Measurements from ENCODE around the gene SLC25A6. TPM values are rescaled to one million over a fixed set of nuclear protein-coding genes. Genes with fewer than 3 reads are reported as not detected.

The SLC25A6 gene
- total and polyA plus RNA-seq, 10 of the 15 experiments (the other 5 are each of a cell fraction or from before 2014, with no cell fraction given), result 61.9 to 642 (median 322) TPM

- H3K27me3 ChIP-seq (replicated peaks in 1 of 2; ENCODE audit: control insufficient read depth in 2 of 2, insufficient read depth in 2 of 2, low read length in 1 of 2), result no peaks in the 10 kb centered on the region
- H4K20me1 ChIP-seq (ENCODE audit: control insufficient read depth, insufficient read depth), result no peaks in the 10 kb centered on the region
- TF ChIP-seq FOS (IDR thresholded peaks at IDR 0.05; ENCODE audit: borderline replicate concordance, extremely low read depth, insufficient read length) (no peak), CREB1 (IDR thresholded peaks at IDR 0.05; ENCODE audit: low read depth) (0 out of 2 replicates have a peak, but pooled peaks have one; percentile 6), POU2F2 (IDR thresholded peaks at IDR 0.05; ENCODE audit: borderline replicate concordance, low read depth, low read length) (peak; percentile 51; the same call in 1 of the 3 replicates), POLR2AphosphoS5 (IDR thresholded peaks at IDR 0.05; ENCODE audit: low read length) (peak; percentile 46; the same call in 1 of the 2 replicates), BRCA1 (IDR thresholded peaks at IDR 0.05; ENCODE audit: low read depth, low read length) (no peak), POLR2A (IDR thresholded peaks at IDR 0.05; ENCODE audit: low read depth, low read length) (peak; percentile 65)
- H3K9ac ChIP-seq (ENCODE audit: control insufficient read depth, insufficient read depth, low read length), result no peak overlapping the region
- in situ Hi-C loops (cut with MboI) (no loop called here), intact Hi-C loops (cut with micrococcal nuclease; ENCODE audit: unreplicated experiment) (no loop called here)
- RAD21 ChIA-PET (ENCODE audit: unreplicated experiment), result no interaction called here
- no peaks in the 10 kb centered on the region for H3K79me2 ChIP-seq (ENCODE audit: control insufficient read depth, insufficient read depth, low read length)
- H3K9me3 ChIP-seq (replicated peaks; ENCODE audit: control insufficient read depth, insufficient read depth, low read length), result no peaks in the 10 kb centered on the region
- no peak overlapping the region for H2AFZ ChIP-seq (ENCODE audit: control insufficient read depth, low read depth, low read length)
- SMC1A ChIA-PET (ENCODE audit: uncharacterized antibody, unreplicated experiment), result no interaction called here
- POLR2A ChIA-PET, result no interaction called here
- no TSS peak for BruUV-seq (replicated peaks)
- FAIRE-seq (no peak), DNase-seq (ENCODE audit: low read depth, low spot score) (no peak), ATAC-seq (no peak; the same call in 1 of the 3 replicates)
- no peak overlapping the region for H3K4me3 ChIP-seq
- WGBS (ENCODE audit: insufficient coverage, insufficient replicate concordance, low lambda C conversion rate, missing lambda C conversion rate), result 59% methylated on average over 19 of the region's 20 CpGs
- H3K4me1 ChIP-seq (ENCODE audit: control insufficient read depth, insufficient read depth, low read length), result no peaks in the 10 kb centered on the region
- no peak overlapping the region for H3K27ac ChIP-seq (ENCODE audit: control insufficient read depth, insufficient read depth)
- CTCF ChIA-PET, result no interaction called here
- peaks cover 13 to 16% of the 10 kb centered on the region in 2 experiments for H3K36me3 ChIP-seq (ENCODE audit: control insufficient read depth in 2 of 2, insufficient read depth in 2 of 2, low read length in 1 of 2)
- no peak overlapping the region for H3K4me2 ChIP-seq (ENCODE audit: control insufficient read depth, insufficient read depth)
Measured at GRCh38 chrX:1380672-1381233, 11.2 kb downstream of the SLC25A6 start.

GRCh38 chrX:1378306-1378759 is 13.6 kb downstream of the SLC25A6 start:
- peaks cover under 1 to 4% of the 10 kb centered on the region in 2 experiments; a peak in 3 of 4 replicates for H3K36me3 ChIP-seq (ENCODE audit: control insufficient read depth in 2 of 2, insufficient read depth in 2 of 2, low read length in 1 of 2)
- ChIA-PET POLR2A (no interaction called here), RAD21 (ENCODE audit: unreplicated experiment) (no interaction called here), CTCF (no interaction called here), SMC1A (ENCODE audit: uncharacterized antibody, unreplicated experiment) (no interaction called here)
- no peaks in the 10 kb centered on the region for H3K4me1 ChIP-seq (ENCODE audit: control insufficient read depth, insufficient read depth, low read length)
- DNase-seq (ENCODE audit: low read depth, low spot score) (no peak), ATAC-seq (no peak), FAIRE-seq (no peak)
- 90% methylated on average over 22 of the region's 24 CpGs for WGBS (ENCODE audit: insufficient coverage, insufficient replicate concordance, low lambda C conversion rate, missing lambda C conversion rate)
- H4K20me1 ChIP-seq (ENCODE audit: control insufficient read depth, insufficient read depth), result no peaks in the 10 kb centered on the region
- no peak overlapping the region for H3K4me3 ChIP-seq
- BruUV-seq (replicated peaks), result no TSS peak
- no peaks in the 10 kb centered on the region for H3K79me2 ChIP-seq (ENCODE audit: control insufficient read depth, insufficient read depth, low read length)
- H3K27me3 ChIP-seq (replicated peaks in 1 of 2; ENCODE audit: control insufficient read depth in 2 of 2, insufficient read depth in 2 of 2, low read length in 1 of 2), result no peaks in the 10 kb centered on the region
- H3K27ac ChIP-seq (ENCODE audit: control insufficient read depth, insufficient read depth), result no peak overlapping the region
- no peak overlapping the region for H2AFZ ChIP-seq (ENCODE audit: control insufficient read depth, low read depth, low read length)
- no peak overlapping the region for H3K9ac ChIP-seq (ENCODE audit: control insufficient read depth, insufficient read depth, low read length)
- no peaks in the 10 kb centered on the region for H3K9me3 ChIP-seq (replicated peaks; ENCODE audit: control insufficient read depth, insufficient read depth, low read length)
- H3K4me2 ChIP-seq (ENCODE audit: control insufficient read depth, insufficient read depth), result no peak overlapping the region
- TF ChIP-seq ZNF622 (IDR thresholded peaks at IDR 0.05) (no peak), ZBED1 (IDR thresholded peaks at IDR 0.05; ENCODE audit: borderline replicate concordance) (no peak), POU2F2 (IDR thresholded peaks at IDR 0.05; ENCODE audit: borderline replicate concordance, low read depth, low read length) (0 out of 3 replicates have a peak, but pooled peaks have one; percentile 20), RAD21 (IDR thresholded peaks at IDR 0.05; ENCODE audit: insufficient read depth, low read depth, low read length) (no peak)
- intact Hi-C loops (cut with micrococcal nuclease; ENCODE audit: unreplicated experiment), result no loop called here
- in situ Hi-C loops (cut with MboI), result no loop called here
